PC-3 (cell line): ENCODE data around the gene SHANK2.

Experiments
- EZH2 ChIP-seq: fragments of 300-600 bp; sonication (generic); IDR thresholded peaks from one replicate; pipeline ENCODE4 v1.6.1; 2017; ENCODE audit warnings: antibody characterized with exemption, mild to moderate bottlenecking, low read length; ENCODE audit not compliant: unreplicated experiment
- EZH2phosphoT487 ChIP-seq: fragments of 300-600 bp; sonication (generic); IDR thresholded peaks from 2 replicates; pipeline ENCODE4 v1.6.1; 2018; ENCODE audit warnings: mild to moderate bottlenecking, antibody characterized with exemption, low read length, borderline replicate concordance
- TF ChIP-seq, protein P1 (sequence below): fragments of 300-600 bp; sonication (generic); conservative IDR thresholded peaks from 2 replicates; pipeline ENCODE4 v1.5.1; 2017; ENCODE audit warnings: antibody characterized with exemption, low read depth, mild to moderate bottlenecking, low read length

DNA sequence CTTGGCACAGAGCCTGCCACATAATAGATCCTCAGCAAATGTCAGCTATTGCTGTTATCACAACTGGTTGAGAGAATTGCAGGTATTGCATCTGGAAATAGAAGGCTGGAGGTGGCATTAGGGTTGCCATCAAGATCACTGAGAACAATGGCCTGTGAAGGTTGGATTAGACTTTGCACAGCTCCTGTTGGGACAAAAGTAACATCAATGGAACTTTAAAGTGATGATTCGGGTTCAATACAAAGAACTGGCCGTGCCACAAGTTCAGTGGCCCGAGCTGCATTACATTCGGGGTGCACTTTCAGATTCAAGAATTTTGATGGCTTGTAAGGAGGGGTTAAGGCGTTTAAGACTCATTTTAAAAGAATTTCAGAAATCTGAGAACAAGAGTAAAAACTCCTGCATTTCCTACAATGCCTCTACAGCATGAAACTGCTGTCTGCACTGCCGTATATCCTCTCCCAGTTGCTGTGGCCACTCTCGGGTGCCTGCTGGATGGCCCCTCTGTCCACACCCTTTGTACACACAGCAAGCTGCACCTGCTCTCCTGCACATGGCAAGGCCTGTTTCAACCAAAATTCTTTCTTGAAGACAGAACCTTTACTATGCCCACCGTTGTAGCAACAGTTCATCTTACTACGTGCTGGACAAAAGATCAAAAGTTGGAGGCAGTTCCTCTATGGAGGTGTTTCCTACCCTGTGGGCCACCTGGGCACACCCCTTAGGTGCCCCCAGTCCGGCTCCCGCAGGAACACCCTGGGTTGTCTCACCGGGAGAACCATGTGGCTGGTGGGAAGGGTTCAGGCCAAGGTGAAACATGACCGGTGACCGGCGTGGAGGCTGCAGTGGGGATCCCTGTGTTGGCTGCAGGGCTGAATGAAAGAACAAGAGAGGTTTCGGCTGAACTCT is 17.5 kb upstream of the SHANK2 start:
- TF ChIP-seq, protein P1, sequence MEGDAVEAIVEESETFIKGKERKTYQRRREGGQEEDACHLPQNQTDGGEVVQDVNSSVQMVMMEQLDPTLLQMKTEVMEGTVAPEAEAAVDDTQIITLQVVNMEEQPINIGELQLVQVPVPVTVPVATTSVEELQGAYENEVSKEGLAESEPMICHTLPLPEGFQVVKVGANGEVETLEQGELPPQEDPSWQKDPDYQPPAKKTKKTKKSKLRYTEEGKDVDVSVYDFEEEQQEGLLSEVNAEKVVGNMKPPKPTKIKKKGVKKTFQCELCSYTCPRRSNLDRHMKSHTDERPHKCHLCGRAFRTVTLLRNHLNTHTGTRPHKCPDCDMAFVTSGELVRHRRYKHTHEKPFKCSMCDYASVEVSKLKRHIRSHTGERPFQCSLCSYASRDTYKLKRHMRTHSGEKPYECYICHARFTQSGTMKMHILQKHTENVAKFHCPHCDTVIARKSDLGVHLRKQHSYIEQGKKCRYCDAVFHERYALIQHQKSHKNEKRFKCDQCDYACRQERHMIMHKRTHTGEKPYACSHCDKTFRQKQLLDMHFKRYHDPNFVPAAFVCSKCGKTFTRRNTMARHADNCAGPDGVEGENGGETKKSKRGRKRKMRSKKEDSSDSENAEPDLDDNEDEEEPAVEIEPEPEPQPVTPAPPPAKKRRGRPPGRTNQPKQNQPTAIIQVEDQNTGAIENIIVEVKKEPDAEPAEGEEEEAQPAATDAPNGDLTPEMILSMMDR: no peak
- TF ChIP-seq EZH2phosphoT487: no peak
- no peak for TF ChIP-seq EZH2
